Effector memory CD4-positive, alpha-beta T cell (primary cell): ENCODE measurements around the gene FOXM1.

ENCODE experiments used
- DNase-seq, 3 donors: peaks; one replicate each; pipeline ENCODE4 v3.0.0-alpha.2; 2020
- H3K27ac ChIP-seq: 2 replicates; pipeline ENCODE4 v1.7.0; 2013; ENCODE audit warnings: mild to moderate bottlenecking, low read length, moderate library complexity; ENCODE audit not compliant: insufficient read depth, poor library complexity, severe bottlenecking
- H3K27me3 ChIP-seq: replicated peaks from 2 replicates; pipeline ENCODE4 v1.7.0; 2013; ENCODE audit warnings: mild to moderate bottlenecking, low read length; ENCODE audit not compliant: insufficient read depth, control insufficient read depth, poor library complexity, severe bottlenecking
- H3K36me3 ChIP-seq: 2 replicates; pipeline ENCODE4 v1.7.0; 2013; ENCODE audit warnings: mild to moderate bottlenecking, low read length, moderate library complexity; ENCODE audit not compliant: control insufficient read depth, insufficient read depth
- H3K4me1 ChIP-seq: 2 replicates; pipeline ENCODE4 v1.7.0; 2013; ENCODE audit warnings: low read length, mild to moderate bottlenecking; ENCODE audit not compliant: control insufficient read depth, insufficient read depth, poor library complexity, severe bottlenecking
- H3K4me3 ChIP-seq: 2 replicates; pipeline ENCODE4 v1.7.0; 2013; ENCODE audit warnings: low read length, low read depth, mild to moderate bottlenecking; ENCODE audit not compliant: insufficient read depth, poor library complexity, severe bottlenecking
- H3K9me3 ChIP-seq: 2 replicates; pipeline ENCODE4 v1.7.0; 2013; ENCODE audit warnings: mild to moderate bottlenecking, low read length, moderate library complexity; ENCODE audit not compliant: control insufficient read depth

The FOXM1 gene

GRCh38 chr12:2858944-2859421 is 18.0 kb downstream of the FOXM1 start:
- H3K27ac ChIP-seq: no peak overlapping the region
- H3K4me1 ChIP-seq: no peaks in the 10 kb centered on the region
- peaks cover 10% of the 10 kb centered on the region for H3K36me3 ChIP-seq
- H3K9me3 ChIP-seq: no peaks in the 10 kb centered on the region
- no peak overlapping the region for H3K4me3 ChIP-seq
- no peak for DNase-seq
- no peaks in the 10 kb centered on the region for H3K27me3 ChIP-seq

- no peak for DNase-seq
- H3K9me3 ChIP-seq: no peaks in the 10 kb centered on the region
- peaks cover 10% of the 10 kb centered on the region for H3K36me3 ChIP-seq
- H3K27me3 ChIP-seq: no peaks in the 10 kb centered on the region
- no peak overlapping the region for H3K4me3 ChIP-seq
- no peak overlapping the region for H3K27ac ChIP-seq
- H3K4me1 ChIP-seq: no peaks in the 10 kb centered on the region
Observed at GRCh38 chr12:2858334-2858733, 18.6 kb downstream of the FOXM1 start.

GRCh38 chr12:2857576-2857975 is 19.4 kb downstream of the FOXM1 start:
- Histone ChIP-seq H3K9me3 (no peaks in the 10 kb centered on the region), H3K4me1 (no peaks in the 10 kb centered on the region), H3K36me3 (peaks cover 10% of the 10 kb centered on the region), H3K4me3 (no peak overlapping the region), H3K27me3 (no peaks in the 10 kb centered on the region), H3K27ac (no peak overlapping the region)
- no peak for DNase-seq

GRCh38 chr12:2857021-2857431 is 19.9 kb downstream of the FOXM1 start, which contains the start of gene TEX52:
Gene TEX52 (minus strand): TSS chr12:2857039. CDS start chr12:2857026, 13 bp downstream.
- Histone ChIP-seq H3K36me3 (peaks cover 10% of the 10 kb centered on the region), H3K27ac (no peak within 1 kb of the TSS), H3K27me3 (no peaks in the 10 kb centered on the region), H3K4me1 (no peaks in the 10 kb centered on the region), H3K9me3 (no peaks in the 10 kb centered on the region), H3K4me3 (no peak within 1 kb of the TSS)
- no peak for DNase-seq

- no peaks in the 10 kb centered on the region for H3K27me3 ChIP-seq
- no peaks in the 10 kb centered on the region for H3K4me1 ChIP-seq
- no peaks in the 10 kb centered on the region for H3K9me3 ChIP-seq
- H3K4me3 ChIP-seq: no peak overlapping the region
- no peak overlapping the region for H3K27ac ChIP-seq
- H3K36me3 ChIP-seq: peaks cover 10% of the 10 kb centered on the region
- no peak for DNase-seq
Observed at GRCh38 chr12:2856051-2856450, 20.9 kb downstream of the FOXM1 start.

GRCh38 chr12:2855546-2855945 is 21.4 kb downstream of the FOXM1 start:
- Histone ChIP-seq H3K9me3 (no peaks in the 10 kb centered on the region), H3K27me3 (no peaks in the 10 kb centered on the region), H3K36me3 (peaks cover 10% of the 10 kb centered on the region), H3K4me3 (no peak overlapping the region), H3K27ac (no peak overlapping the region), H3K4me1 (no peaks in the 10 kb centered on the region)
- DNase-seq: no peak

- Histone ChIP-seq H3K27me3 (no peaks in the 10 kb centered on the region), H3K36me3 (peaks cover 10% of the 10 kb centered on the region)
Observed at GRCh38 chr12:2854669-2855453, 22.1 kb downstream of the FOXM1 start.

GRCh38 chr12:2853626-2854025 is 23.3 kb downstream of the FOXM1 start:
- no peaks in the 10 kb centered on the region for H3K27me3 ChIP-seq
- peaks cover 11% of the 10 kb centered on the region for H3K36me3 ChIP-seq
- H3K27ac ChIP-seq: no peak overlapping the region
- no peak overlapping the region for H3K4me3 ChIP-seq
- peak in 1 of 3 donors; percentile 10 for DNase-seq
- no peaks in the 10 kb centered on the region for H3K4me1 ChIP-seq
- no peaks in the 10 kb centered on the region for H3K9me3 ChIP-seq

More at GRCh38 chr12:2854669-2855453, 22.1 kb downstream of the FOXM1 start:
- Histone ChIP-seq H3K4me3 (no peak overlapping the region), H3K9me3 (no peaks in the 10 kb centered on the region), H3K4me1 (no peaks in the 10 kb centered on the region), H3K27ac (no peak overlapping the region)
- no peak for DNase-seq

GRCh38 chr12:2851931-2852330 is 25.0 kb downstream of the FOXM1 start:
- no peaks in the 10 kb centered on the region for H3K27me3 ChIP-seq
- H3K9me3 ChIP-seq: no peaks in the 10 kb centered on the region
- H3K27ac ChIP-seq: no peak overlapping the region
- peaks cover 8% of the 10 kb centered on the region for H3K36me3 ChIP-seq
- no peak for DNase-seq
- no peaks in the 10 kb centered on the region for H3K4me1 ChIP-seq
- no peak overlapping the region for H3K4me3 ChIP-seq

- no peaks in the 10 kb centered on the region for H3K4me1 ChIP-seq
- H3K27ac ChIP-seq: no peak overlapping the region
- DNase-seq: no peak
- H3K27me3 ChIP-seq: no peaks in the 10 kb centered on the region
- H3K4me3 ChIP-seq: no peak overlapping the region
- H3K9me3 ChIP-seq: no peaks in the 10 kb centered on the region
- H3K36me3 ChIP-seq: peaks cover 21% of the 10 kb centered on the region
Observed at GRCh38 chr12:2845280-2845679, 31.7 kb downstream of the FOXM1 start.
